Endodermal cell (in vitro differentiated cells): Measurements from ENCODE around the gene ELOF1. TPM values are rescaled to one million over a fixed set of nuclear protein-coding genes. Genes with fewer than 3 reads are reported as not detected.

Experiments used
- DNase-seq: peaks from one replicate; pipeline ENCODE4 v3.0.0-alpha.2; 2017
- H3K27ac ChIP-seq: 2 replicates; pipeline ENCODE4 v1.5.1; 2013; ENCODE audit warnings: mild to moderate bottlenecking, low read depth, low read length, moderate library complexity
- H3K27me3 ChIP-seq: 2 replicates; pipeline ENCODE4 v1.6.1; 2013; ENCODE audit warnings: mild to moderate bottlenecking, low read length, moderate library complexity; ENCODE audit not compliant: insufficient read depth, control insufficient read depth, poor library complexity, severe bottlenecking
- H3K36me3 ChIP-seq: 2 replicates; pipeline ENCODE4 v1.7.0; 2013; ENCODE audit warnings: mild to moderate bottlenecking, low read length, moderate library complexity; ENCODE audit not compliant: control insufficient read depth, insufficient read depth
- H3K4me1 ChIP-seq: one replicate; pipeline ENCODE4 v1.7.0; 2013; ENCODE audit warnings: low read length; ENCODE audit not compliant: control insufficient read depth, insufficient read depth
- H3K4me3 ChIP-seq: 2 replicates; pipeline ENCODE4 v1.5.1; 2013; ENCODE audit warnings: mild to moderate bottlenecking, low read length, moderate library complexity
- H3K9ac ChIP-seq: 2 replicates; pipeline ENCODE4 v1.6.1; 2013; ENCODE audit warnings: mild to moderate bottlenecking, low read length, moderate library complexity; ENCODE audit not compliant: poor library complexity, severe bottlenecking; ENCODE audit errors: extremely low read depth
- H3K9me3 ChIP-seq: 2 replicates; pipeline ENCODE4 v1.6.1; 2013; ENCODE audit warnings: mild to moderate bottlenecking, low read length, moderate library complexity; ENCODE audit not compliant: control insufficient read depth
- H3K27ac Mint-ChIP-seq: 2 replicates; pipeline ENCODE4 v1.8.0; 2020; ENCODE audit warnings: mixed read lengths
- H3K27me3 Mint-ChIP-seq: 2 replicates; pipeline ENCODE4 v1.8.0; 2021; ENCODE audit warnings: mild to moderate bottlenecking, mixed read lengths; ENCODE audit not compliant: insufficient read depth
- H3K36me3 Mint-ChIP-seq: 2 replicates; pipeline ENCODE4 v1.8.0; 2020; ENCODE audit warnings: low read depth, mixed read lengths
- H3K4me1 Mint-ChIP-seq: 2 replicates; pipeline ENCODE4 v1.8.0; 2020; ENCODE audit warnings: mixed read lengths
- H3K4me3 Mint-ChIP-seq: 2 replicates; pipeline ENCODE4 v1.8.0; 2020; ENCODE audit warnings: mild to moderate bottlenecking, moderate library complexity, mixed read lengths
- H3K9me3 Mint-ChIP-seq: 2 replicates; pipeline ENCODE4 v1.8.0; 2020; ENCODE audit warnings: mild to moderate bottlenecking, mixed read lengths
- WGBS, 2 experiments: methylation state at CpG; one replicate each; pipeline versions ENCODE4 v1.1.5 to v1.1.7; 2013; ENCODE audit warnings: missing lambda C conversion rate in 2 of 2, mixed read lengths in 1 of 2; ENCODE audit not compliant: insufficient coverage in 1 of 2, insufficient read length in 1 of 2; 5-methylcytosine and 5-hydroxymethylcytosine counted together
- total RNA-seq, 2 donors: library from RNA; stranded (reverse); fragmentation: NEBNext Ultra II Directional in 1 of 2; extraction: Animal tissue kit (Norgen Biotek cat#: 25700) in 1 of 2; gene quantifications; 2 replicates in 1 of 2; 3 replicates in 1 of 2; pipeline ENCODE4 v1.2.1, GENCODE V29; 2021
- TF ChIP-seq, protein P1 (sequence below): fragments of 200-600 bp; sonication (generic); conservative IDR thresholded peaks from 2 replicates; pipeline ENCODE4 v1.5.0; 2021; ENCODE audit warnings: antibody characterized with exemption, mild to moderate bottlenecking

Gene ELOF1
- total RNA-seq, 2 donors from 2014 or later, result 62.6 to 68.7 TPM

GRCh38 chr19:11580116-11580515 lies 21.1 kb upstream of the ELOF1 start:
- peaks cover 5% of the 10 kb centered on the region for H3K9me3 Mint-ChIP-seq
- peaks cover 22% of the 10 kb centered on the region for H3K27me3 Mint-ChIP-seq
- WGBS, 2 experiments, result 93 to 95% methylated on average over 3 to 4 of the region's 4 CpGs
- Histone ChIP-seq H3K9ac (no peak overlapping the region), H3K4me3 (no peak overlapping the region), H3K36me3 (no peaks in the 10 kb centered on the region), H3K9me3 (no peaks in the 10 kb centered on the region), H3K27ac (no peak overlapping the region), H3K4me1 (no peaks in the 10 kb centered on the region), H3K27me3 (no peaks in the 10 kb centered on the region)
- TF ChIP-seq, protein P1, sequence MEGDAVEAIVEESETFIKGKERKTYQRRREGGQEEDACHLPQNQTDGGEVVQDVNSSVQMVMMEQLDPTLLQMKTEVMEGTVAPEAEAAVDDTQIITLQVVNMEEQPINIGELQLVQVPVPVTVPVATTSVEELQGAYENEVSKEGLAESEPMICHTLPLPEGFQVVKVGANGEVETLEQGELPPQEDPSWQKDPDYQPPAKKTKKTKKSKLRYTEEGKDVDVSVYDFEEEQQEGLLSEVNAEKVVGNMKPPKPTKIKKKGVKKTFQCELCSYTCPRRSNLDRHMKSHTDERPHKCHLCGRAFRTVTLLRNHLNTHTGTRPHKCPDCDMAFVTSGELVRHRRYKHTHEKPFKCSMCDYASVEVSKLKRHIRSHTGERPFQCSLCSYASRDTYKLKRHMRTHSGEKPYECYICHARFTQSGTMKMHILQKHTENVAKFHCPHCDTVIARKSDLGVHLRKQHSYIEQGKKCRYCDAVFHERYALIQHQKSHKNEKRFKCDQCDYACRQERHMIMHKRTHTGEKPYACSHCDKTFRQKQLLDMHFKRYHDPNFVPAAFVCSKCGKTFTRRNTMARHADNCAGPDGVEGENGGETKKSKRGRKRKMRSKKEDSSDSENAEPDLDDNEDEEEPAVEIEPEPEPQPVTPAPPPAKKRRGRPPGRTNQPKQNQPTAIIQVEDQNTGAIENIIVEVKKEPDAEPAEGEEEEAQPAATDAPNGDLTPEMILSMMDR, result no peak
- peaks cover 3% of the 10 kb centered on the region for H3K4me1 Mint-ChIP-seq
- no peaks in the 10 kb centered on the region for H3K36me3 Mint-ChIP-seq
- H3K27ac Mint-ChIP-seq, result no peak overlapping the region
- no peak overlapping the region for H3K4me3 Mint-ChIP-seq
- no peak for DNase-seq

DNA sequence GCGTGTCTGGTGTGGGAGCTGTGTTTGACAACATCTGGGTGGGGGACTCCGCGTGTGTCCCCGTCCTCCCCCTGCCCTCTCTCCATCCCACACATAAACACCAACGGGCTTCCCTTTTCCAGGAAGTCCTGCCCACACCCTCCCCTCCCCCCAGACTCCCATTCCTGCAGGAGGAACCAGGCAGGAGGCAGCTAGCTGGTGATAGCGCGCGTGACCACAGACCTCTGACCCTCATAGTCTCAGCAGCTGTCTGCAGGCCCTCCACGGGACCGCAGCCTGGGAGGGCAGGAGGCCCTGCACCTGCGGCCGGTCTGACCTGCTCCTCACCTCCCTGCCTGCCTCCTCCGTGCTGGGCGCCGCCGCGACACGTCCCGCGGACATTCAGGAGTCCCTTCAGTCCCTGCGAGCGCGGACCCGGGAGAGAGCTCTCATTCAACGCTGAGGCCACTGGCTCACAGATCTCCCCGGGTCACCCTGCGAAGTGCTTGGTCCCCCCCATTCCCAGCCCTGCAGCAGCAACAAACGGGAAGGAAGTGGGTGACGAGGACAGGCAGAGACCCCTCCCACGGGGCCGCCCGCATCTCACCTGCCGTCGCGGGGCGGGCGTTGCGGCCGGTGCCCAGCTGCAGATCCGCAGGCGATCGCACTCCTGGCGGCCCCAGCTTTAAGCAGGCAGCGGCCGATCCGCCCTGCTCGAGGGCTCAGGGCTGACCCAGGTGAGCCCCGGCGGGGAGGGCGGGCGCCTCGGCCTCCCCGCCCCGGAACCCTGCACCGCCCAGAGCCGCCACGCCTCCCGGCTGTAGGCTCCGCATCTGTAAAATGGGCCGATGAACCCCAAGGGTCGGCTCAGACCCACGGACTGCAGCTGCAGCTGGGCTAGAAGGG lies 19.5 kb upstream of the ELOF1 start:
- Mint-ChIP-seq H3K27ac (no peak overlapping the region), H3K36me3 (no peaks in the 10 kb centered on the region), H3K4me1 (peaks cover 3% of the 10 kb centered on the region), H3K4me3 (peak overlapping the region; percentile 36), H3K27me3 (peaks cover 22% of the 10 kb centered on the region), H3K9me3 (peaks cover 5% of the 10 kb centered on the region)
- no peaks in the 10 kb centered on the region for H3K4me1 ChIP-seq
- H3K9me3 ChIP-seq, result no peaks in the 10 kb centered on the region
- H3K4me3 ChIP-seq, result no peak overlapping the region
- DNase-seq, result peak; percentile 75
- TF ChIP-seq, protein P1, result no peak
- H3K27me3 ChIP-seq, result no peaks in the 10 kb centered on the region
- H3K36me3 ChIP-seq, result no peaks in the 10 kb centered on the region
- no peak overlapping the region for H3K27ac ChIP-seq
- 82 to 89% methylated on average over 46 to 62 of the region's 62 CpGs for WGBS, 2 experiments
- no peak overlapping the region for H3K9ac ChIP-seq

DNA sequence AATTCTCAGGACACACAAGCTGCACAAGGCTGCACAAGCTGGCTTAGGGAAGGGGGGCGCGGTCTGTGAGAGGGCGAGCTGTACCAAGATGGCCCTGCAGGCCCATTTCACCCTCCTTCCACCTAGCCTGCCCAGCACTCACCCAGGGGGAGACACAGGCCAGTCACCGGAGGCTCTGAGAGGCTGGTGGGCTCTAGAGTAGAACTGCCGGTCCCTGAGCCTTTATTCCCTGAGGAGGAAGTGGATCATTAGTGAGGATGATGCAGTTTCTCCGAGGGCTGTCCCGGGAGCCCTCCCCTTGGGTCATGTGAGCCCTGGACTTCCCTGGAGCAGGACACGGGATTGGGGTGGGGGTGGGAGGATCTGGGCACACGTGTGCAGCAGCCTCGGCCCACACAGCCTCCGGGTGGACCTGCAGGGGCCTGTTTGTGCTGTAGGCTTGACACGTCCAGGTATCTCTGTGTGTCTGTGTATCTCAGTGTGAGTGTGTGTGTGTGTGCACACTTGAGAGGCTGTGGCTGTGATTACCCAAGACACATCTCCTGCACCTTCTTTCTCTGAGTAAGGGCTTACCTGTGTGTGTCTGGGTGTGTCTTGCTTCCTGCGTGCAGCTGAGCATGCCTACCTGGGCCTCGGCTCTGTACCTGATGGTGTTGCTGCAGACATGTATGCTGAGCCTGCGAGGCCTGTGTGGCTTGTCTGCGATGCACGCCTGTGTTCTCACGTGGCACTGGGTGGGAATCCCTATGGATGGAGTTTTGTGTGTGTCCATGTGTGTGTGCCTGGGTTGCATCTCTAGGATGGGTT lies 18.6 kb upstream of the ELOF1 start, which contains the start of gene ACP5:
Gene ACP5 (minus strand): TSS at position 195 of the 807 bp plus-strand sequence. CDS start 328 bp downstream, outside the sequence.
- Histone ChIP-seq H3K4me3 (no peak within 1 kb of the TSS), H3K27ac (no peak within 1 kb of the TSS), H3K9me3 (no peaks in the 10 kb centered on the region), H3K27me3 (no peaks in the 10 kb centered on the region), H3K4me1 (no peaks in the 10 kb centered on the region), H3K9ac (no peak within 1 kb of the TSS), H3K36me3 (no peaks in the 10 kb centered on the region)
- Mint-ChIP-seq H3K27me3 (peaks cover 22% of the 10 kb centered on the region), H3K4me1 (peaks cover 3% of the 10 kb centered on the region), H3K27ac (no peak within 1 kb of the TSS), H3K4me3 (peak within 1 kb of the TSS; percentile 36), H3K36me3 (no peaks in the 10 kb centered on the region), H3K9me3 (peaks cover 5% of the 10 kb centered on the region)
- DNase-seq, result no peak
- WGBS, 2 experiments, result 87 to 93% methylated on average over 3 to 18 of the region's 18 CpGs
- TF ChIP-seq, protein P1, result no peak
